ENCODE data around the gene L3MBTL4. TPM values are rescaled to one million over a fixed set of nuclear protein-coding genes. Genes with fewer than 3 reads are reported as not detected.

L3MBTL4 gene
- total RNA-seq, 1 experiment from 2014 or later = 1.4 TPM

- TF ChIP-seq RELA (CRISPR knock-in tag; IDR thresholded peaks at IDR 0.05; ENCODE audit: borderline replicate concordance) (no peak), ZNF532 (CRISPR knock-in tag; IDR thresholded peaks at IDR 0.05; ENCODE audit: borderline replicate concordance) (no peak), ZNF281 (CRISPR knock-in tag; IDR thresholded peaks at IDR 0.05) (no peak), PRRX2 (CRISPR knock-in tag; IDR thresholded peaks at IDR 0.05) (no peak), MXD4 (CRISPR knock-in tag; IDR thresholded peaks at IDR 0.05; ENCODE audit: borderline replicate concordance) (no peak), ATF6 (CRISPR knock-in tag; IDR thresholded peaks at IDR 0.05) (no peak)
These were observed 210.9 kb downstream of the L3MBTL4 start (continued) for GRCh38 chr18:6203791-6204190.

- ATAC-seq (no peak), DNase-seq (ENCODE audit: low spot score) (no peak)
- no peak overlapping the region for H3K4me3 Mint-ChIP-seq
- no peaks in the 10 kb centered on the region for H3K9me3 Mint-ChIP-seq
- no peaks in the 10 kb centered on the region for H3K27me3 Mint-ChIP-seq (ENCODE audit: low read depth)
- POLR2A ChIA-PET = no interaction called here
- no peak overlapping the region for H3K27ac Mint-ChIP-seq
- H3K4me1 Mint-ChIP-seq = peaks cover 7% of the 10 kb centered on the region
- H3K36me3 Mint-ChIP-seq = no peaks in the 10 kb centered on the region
- CTCF ChIA-PET = interaction anchor here (1.5 kb wide), 1 partner anchor 16 kb away, joined by 5 read pairs; no protein-coding TSS in a partner anchor
- no peak for TF ChIP-seq ZNF263 (CRISPR knock-in tag; IDR thresholded peaks at IDR 0.05; ENCODE audit: low read depth)
- TF ChIP-seq CREM (CRISPR knock-in tag; IDR thresholded peaks at IDR 0.05) = no peak
- TF ChIP-seq EMX1 (CRISPR knock-in tag; IDR thresholded peaks at IDR 0.05) = no peak
- TF ChIP-seq ZNF317 (CRISPR knock-in tag; IDR thresholded peaks at IDR 0.05; ENCODE audit: borderline replicate concordance, low read depth) = no peak
- no peak for TF ChIP-seq RORB (CRISPR knock-in tag; IDR thresholded peaks at IDR 0.05)
- TF ChIP-seq ZNF396 (CRISPR knock-in tag; IDR thresholded peaks at IDR 0.05; ENCODE audit: borderline replicate concordance) = no peak
- TF ChIP-seq ETV6 (CRISPR knock-in tag; IDR thresholded peaks at IDR 0.05) = no peak
- no peak for TF ChIP-seq AFF4 (CRISPR knock-in tag; IDR thresholded peaks at IDR 0.05; ENCODE audit: borderline replicate concordance)
- no peak for TF ChIP-seq ZNF532 (CRISPR knock-in tag; IDR thresholded peaks at IDR 0.05; ENCODE audit: borderline replicate concordance)
- TF ChIP-seq STAT6 (CRISPR knock-in tag; conservative IDR thresholded peaks at IDR 0.05; ENCODE audit: low read depth) = no peak
- TF ChIP-seq FOXJ3 (CRISPR knock-in tag; IDR thresholded peaks at IDR 0.05; ENCODE audit: borderline replicate concordance) = no peak
These were observed 211.8 kb downstream of the L3MBTL4 start for GRCh38 chr18:6202861-6203260.

Data from WTC11 (cell line).